Measurements from ENCODE around the gene KCNC2. TPM values are rescaled to one million over a fixed set of nuclear protein-coding genes. Genes with fewer than 3 reads are reported as not detected.

The KCNC2 gene
- total and polyA plus RNA-seq, 9 of the 15 experiments (the other 6 are each of a cell fraction or from before 2014, with no cell fraction given) = not detected

DNA sequence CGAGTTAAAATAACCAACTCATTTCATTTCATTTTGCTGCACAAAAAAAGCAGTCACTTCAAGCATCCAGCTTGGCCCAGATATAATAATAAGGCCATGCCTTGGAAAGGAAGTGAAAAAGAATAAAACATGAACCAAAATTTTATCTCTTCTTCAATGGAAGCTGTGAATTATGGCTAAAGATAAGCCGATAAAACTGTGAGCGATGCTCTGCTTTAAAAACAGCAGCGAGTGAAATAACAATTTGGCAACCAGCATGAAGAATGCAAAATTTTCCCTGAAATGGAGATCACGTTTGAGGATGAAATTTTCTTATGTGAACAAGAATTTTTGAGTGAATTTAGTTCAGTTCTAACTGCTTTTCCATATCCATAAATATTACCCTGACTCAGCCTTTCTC, 70.4 kb downstream of the KCNC2 start:
- Histone ChIP-seq H3K9ac (ENCODE audit: insufficient read depth in 1 of 2, low read depth in 2 of 2, low read length in 2 of 2) (no peak overlapping the region), H3K9me3 (replicated peaks; ENCODE audit: control insufficient read depth, insufficient read depth, low read depth, low read length) (no peaks in the 10 kb centered on the region), H4K20me1 (replicated peaks; ENCODE audit: control insufficient read depth, insufficient read depth, low read length) (no peaks in the 10 kb centered on the region), H3K27me3 (ENCODE audit: control insufficient read depth in 2 of 2, insufficient read depth in 2 of 2, low read length in 2 of 2) (no peaks in the 10 kb centered on the region), H3K36me3 (ENCODE audit: control insufficient read depth, insufficient read depth, low read length) (no peaks in the 10 kb centered on the region), H3K4me1 (replicated peaks in 1 of 2; ENCODE audit: control insufficient read depth in 2 of 2, insufficient read depth in 2 of 2, low read length in 2 of 2) (no peaks in the 10 kb centered on the region), H3K27ac (ENCODE audit: extremely low read depth, low read depth, low read length) (no peak overlapping the region), H3K4me3 (no peak overlapping the region), H2AFZ (ENCODE audit: low read depth, low read length) (no peak overlapping the region), H3K9me1 (ENCODE audit: control insufficient read depth, insufficient read depth, low read length) (no peaks in the 10 kb centered on the region), H3K79me2 (ENCODE audit: control insufficient read depth, insufficient read depth, low read length) (no peaks in the 10 kb centered on the region), H3K4me2 (ENCODE audit: insufficient read depth, low read length) (no peak overlapping the region)
- ChIA-PET CTCF (ENCODE audit: low intra/inter-chr PET ratio) (no interaction called here), POLR2A (no interaction called here)
- 0% methylated on average over 5 of the region's 5 CpGs for WGBS (ENCODE audit: insufficient coverage, low coverage, missing lambda C conversion rate)
- intact Hi-C loops (cut with micrococcal nuclease) = no loop called here
- TF ChIP-seq MECOM (CRISPR knock-in tag; IDR thresholded peaks at IDR 0.05) (no peak), PCBP1 (IDR thresholded peaks at IDR 0.05; ENCODE audit: low read depth, low read length, poor library complexity, severe bottlenecking) (no peak), ZNF316 (IDR thresholded peaks at IDR 0.05) (0 out of 2 replicates have a peak, but pooled peaks have one; percentile 4), STAG1 (CRISPR knock-in tag; IDR thresholded peaks at IDR 0.05; ENCODE audit: borderline replicate concordance) (no peak), COPS2 (conservative IDR thresholded peaks at IDR 0.05) (no peak), MAFG (tag; conservative IDR thresholded peaks at IDR 0.05) (no peak)
- BruUV-seq (replicated peaks) = no TSS peak
- in situ Hi-C loops (cut with MboI) = no loop called here
- ATAC-seq = no peak
- FAIRE-seq = no peak
- DNase-seq (ENCODE audit: extremely low read depth in 1 of 4, low spot score in 3 of 4) = no peak

DNA sequence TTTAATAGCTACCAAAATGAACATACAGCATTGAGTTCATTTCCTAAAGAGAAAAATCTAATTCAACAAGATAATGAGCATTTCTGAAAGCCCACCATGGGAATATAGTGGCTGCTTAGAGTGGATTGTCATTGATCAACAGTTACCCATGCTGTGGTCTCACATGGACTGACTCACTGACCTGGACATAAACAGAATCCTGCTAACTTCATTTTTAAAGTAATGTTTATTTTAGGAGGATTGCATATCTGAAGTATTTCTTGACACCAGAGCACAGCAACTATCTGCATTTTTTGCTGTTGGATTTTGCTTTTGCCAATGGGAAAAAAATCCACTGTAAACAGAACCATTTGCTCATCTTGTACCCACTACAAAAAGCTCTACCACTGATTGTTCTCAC, 71.7 kb downstream of the KCNC2 start:
- in situ Hi-C loops (cut with MboI) (no loop called here), intact Hi-C loops (cut with micrococcal nuclease) (no loop called here)
- no peak for TF ChIP-seq ZNF217 (CRISPR knock-in tag; IDR thresholded peaks at IDR 0.05)
- no peak for TF ChIP-seq POLR2AphosphoS5 (IDR thresholded peaks at IDR 0.05; ENCODE audit: control insufficient read depth, insufficient read depth, low read depth, low read length)
- no peak for TF ChIP-seq THRB (CRISPR knock-in tag; conservative IDR thresholded peaks at IDR 0.05)
- no peak for TF ChIP-seq ZNF707 (CRISPR knock-in tag; conservative IDR thresholded peaks at IDR 0.05)
- TF ChIP-seq FOXJ3 (CRISPR knock-in tag; IDR thresholded peaks at IDR 0.05) = no peak
- no peak for TF ChIP-seq HDAC6 (IDR thresholded peaks at IDR 0.05; ENCODE audit: low read depth, low read length)
- no peak for TF ChIP-seq ZNF232 (CRISPR knock-in tag; IDR thresholded peaks at IDR 0.05)
- no peak for TF ChIP-seq E2F3 (CRISPR knock-in tag; IDR thresholded peaks at IDR 0.05)
- TF ChIP-seq EZH2 (IDR thresholded peaks at IDR 0.05; ENCODE audit: borderline replicate concordance, low read depth, low read length) = no peak
- TF ChIP-seq RFX1 (IDR thresholded peaks at IDR 0.05) = no peak
- DNase-seq (ENCODE audit: extremely low read depth in 1 of 4, low spot score in 3 of 4) (no peak), ATAC-seq (no peak), FAIRE-seq (no peak)
- H3K9ac ChIP-seq (ENCODE audit: insufficient read depth in 1 of 2, low read depth in 2 of 2, low read length in 2 of 2) = no peak overlapping the region
- CTCF ChIA-PET (ENCODE audit: low intra/inter-chr PET ratio) = no interaction called here
- no peak overlapping the region for H3K4me2 ChIP-seq (ENCODE audit: insufficient read depth, low read length)
- H3K79me2 ChIP-seq (ENCODE audit: control insufficient read depth, insufficient read depth, low read length) = no peaks in the 10 kb centered on the region
- no peaks in the 10 kb centered on the region for H4K20me1 ChIP-seq (replicated peaks; ENCODE audit: control insufficient read depth, insufficient read depth, low read length)
- POLR2A ChIA-PET = no interaction called here
- H3K27ac ChIP-seq (ENCODE audit: extremely low read depth, low read depth, low read length) = no peak overlapping the region
- H3K9me1 ChIP-seq (ENCODE audit: control insufficient read depth, insufficient read depth, low read length) = no peaks in the 10 kb centered on the region
- no TSS peak for BruUV-seq (replicated peaks)
- H3K4me1 ChIP-seq (replicated peaks in 1 of 2; ENCODE audit: control insufficient read depth in 2 of 2, insufficient read depth in 2 of 2, low read length in 2 of 2) = no peaks in the 10 kb centered on the region
- H3K36me3 ChIP-seq (ENCODE audit: control insufficient read depth, insufficient read depth, low read length) = no peaks in the 10 kb centered on the region
- H3K27me3 ChIP-seq (ENCODE audit: control insufficient read depth in 2 of 2, insufficient read depth in 2 of 2, low read length in 2 of 2) = no peaks in the 10 kb centered on the region
- no peak overlapping the region for H2AFZ ChIP-seq (ENCODE audit: low read depth, low read length)
- H3K9me3 ChIP-seq (replicated peaks; ENCODE audit: control insufficient read depth, insufficient read depth, low read depth, low read length) = no peaks in the 10 kb centered on the region
- no peak overlapping the region for H3K4me3 ChIP-seq
